G401 (cell line): Measurements from ENCODE around the gene GRHL3. TPM values are rescaled to one million over a fixed set of nuclear protein-coding genes. Genes with fewer than 3 reads are reported as not detected.

Experiments used
- DNase-seq: peaks from one replicate; pipeline ENCODE4 v3.0.0-alpha.2; 2015; ENCODE audit warnings: low spot score
- in situ Hi-C: cut with HindIII; loops from 2 replicates; pipeline ENCODE4 v1.10.0; 2016; ENCODE audit warnings: low sequenced_read_pairs, mixed read lengths
- total RNA-seq: library from RNA; depleted of rRNA; stranded (reverse); fragments of >200 nt; shearing (Covaris generic); gene quantifications from 2 replicates; pipeline ENCODE4 v1.2.3, GENCODE V29; 2014

The GRHL3 gene
- total RNA-seq, 1 experiment from 2014 or later = 2.6 TPM

DNA sequence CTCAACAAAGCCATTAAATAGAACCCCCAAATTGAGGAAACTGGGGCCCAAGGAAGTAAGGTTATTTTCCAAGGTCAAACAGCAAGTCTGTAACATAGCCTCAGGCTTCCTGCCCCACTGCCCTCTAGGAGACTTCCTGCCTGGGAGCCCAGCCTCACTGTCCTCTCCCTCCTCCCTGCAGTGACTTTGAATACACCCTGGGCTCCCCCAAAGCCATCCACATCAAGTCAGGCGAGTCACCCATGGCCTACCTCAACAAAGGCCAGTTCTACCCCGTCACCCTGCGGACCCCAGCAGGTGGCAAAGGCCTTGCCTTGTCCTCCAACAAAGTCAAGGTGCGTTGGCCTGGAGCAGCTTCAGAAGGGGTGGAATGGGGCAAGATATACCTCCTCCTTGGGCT is 18.3 kb downstream of the GRHL3 start:
- no peak for DNase-seq
- in situ Hi-C loops = no loop called here

DNA sequence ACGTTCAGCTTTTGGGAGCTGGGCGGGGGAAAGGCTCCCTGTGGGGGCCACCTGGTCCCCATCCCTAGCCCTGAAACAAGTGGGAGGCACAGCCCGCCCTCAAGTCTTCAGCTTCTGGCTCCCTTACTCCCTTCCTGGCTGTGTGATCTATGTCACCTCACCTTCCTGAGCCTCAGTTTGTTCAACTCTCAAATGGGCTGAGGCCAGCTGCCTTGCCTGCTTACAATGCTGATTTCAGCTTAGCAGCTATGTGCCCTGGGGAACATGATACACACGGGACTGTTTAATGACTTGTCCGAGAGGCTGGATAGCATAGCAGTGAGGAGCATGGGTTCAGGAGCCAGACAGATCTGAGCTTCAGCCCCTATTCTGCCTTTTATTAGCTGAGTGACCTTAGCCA is 19.3 kb downstream of the GRHL3 start:
- DNase-seq = no peak
- in situ Hi-C loops = no loop called here

DNA sequence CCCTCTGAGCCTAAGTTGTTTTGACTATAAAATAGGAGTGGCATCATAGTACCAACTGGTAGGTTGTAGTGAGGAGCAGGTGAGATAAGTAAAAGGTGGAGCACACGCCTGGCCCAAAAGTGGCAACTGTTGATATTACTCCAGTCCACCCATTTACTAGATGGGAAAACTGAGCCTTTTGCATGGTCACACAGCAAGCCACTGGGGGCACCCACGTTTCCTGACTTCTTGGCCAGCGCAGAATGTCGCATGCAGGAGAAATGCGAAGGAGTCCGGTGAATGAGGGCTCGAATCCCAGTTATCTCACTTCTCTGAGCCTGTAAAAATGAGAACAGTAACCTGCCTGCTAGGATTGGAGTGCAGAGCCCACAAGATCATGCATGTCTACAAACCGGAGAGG is 20.8 kb downstream of the GRHL3 start:
- no peak for DNase-seq
- in situ Hi-C loops = no loop called here

DNA sequence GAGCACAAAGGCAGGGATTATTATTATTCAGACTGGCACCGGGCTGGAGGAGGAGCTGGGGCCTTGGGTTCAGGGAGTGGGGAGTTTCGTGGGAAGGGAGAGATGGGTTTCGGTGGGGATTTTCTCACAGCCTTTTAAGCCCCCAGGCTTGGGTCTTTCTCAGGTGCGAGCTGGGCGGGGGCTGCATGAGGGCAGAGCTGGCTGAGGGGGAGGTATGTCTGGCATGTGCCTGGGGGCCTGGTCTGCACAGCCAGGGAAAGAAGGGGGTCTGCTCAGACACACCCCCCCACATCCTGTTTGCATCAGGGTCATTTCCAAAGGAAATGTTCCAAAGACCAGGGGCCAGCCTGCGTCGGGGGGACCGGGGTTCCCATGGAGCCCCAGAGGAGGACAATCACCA is 21.6 kb downstream of the GRHL3 start:
- in situ Hi-C loops = no loop called here
- no peak for DNase-seq

GRCh38 chr1:24341260-24341659 is 22.1 kb downstream of the GRHL3 start:
- no peak for DNase-seq

DNA sequence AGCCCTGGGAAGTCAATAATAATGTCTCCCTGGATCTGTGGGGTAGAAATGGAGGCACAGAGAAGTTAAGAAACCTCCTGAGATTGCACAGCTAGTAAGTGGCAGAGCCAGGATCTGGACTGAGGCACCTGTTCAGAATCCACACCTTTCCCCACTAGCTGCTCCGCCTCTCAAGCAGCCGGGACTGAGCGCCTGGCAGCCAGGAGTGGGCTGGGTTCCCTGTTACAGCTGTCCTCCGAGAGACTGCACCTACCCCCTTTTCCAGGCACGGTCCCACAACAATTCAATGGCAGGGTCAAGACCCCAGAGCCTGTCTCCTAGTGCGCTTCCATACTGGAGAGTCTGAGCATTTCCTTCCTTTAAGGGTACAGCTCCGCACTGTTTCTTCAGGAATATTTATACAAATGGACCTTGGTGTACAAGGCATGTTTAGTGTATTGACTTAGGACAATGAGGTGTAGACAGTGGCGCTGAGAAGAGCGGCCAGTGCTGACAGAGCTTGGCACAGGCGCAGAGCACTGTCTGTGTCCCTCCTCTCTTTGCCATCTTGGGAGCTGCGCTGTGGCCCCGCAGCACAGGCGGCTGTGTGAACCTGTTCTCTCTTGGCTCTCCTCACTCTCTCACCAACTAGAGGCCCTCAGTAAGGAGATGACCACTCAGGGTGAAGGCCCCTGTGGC is 24.4 kb downstream of the GRHL3 start:
- peak; percentile 68 for DNase-seq
- in situ Hi-C loops = no loop called here

More at GRCh38 chr1:24341260-24341659, 22.1 kb downstream of the GRHL3 start:
- in situ Hi-C loops = no loop called here

DNA sequence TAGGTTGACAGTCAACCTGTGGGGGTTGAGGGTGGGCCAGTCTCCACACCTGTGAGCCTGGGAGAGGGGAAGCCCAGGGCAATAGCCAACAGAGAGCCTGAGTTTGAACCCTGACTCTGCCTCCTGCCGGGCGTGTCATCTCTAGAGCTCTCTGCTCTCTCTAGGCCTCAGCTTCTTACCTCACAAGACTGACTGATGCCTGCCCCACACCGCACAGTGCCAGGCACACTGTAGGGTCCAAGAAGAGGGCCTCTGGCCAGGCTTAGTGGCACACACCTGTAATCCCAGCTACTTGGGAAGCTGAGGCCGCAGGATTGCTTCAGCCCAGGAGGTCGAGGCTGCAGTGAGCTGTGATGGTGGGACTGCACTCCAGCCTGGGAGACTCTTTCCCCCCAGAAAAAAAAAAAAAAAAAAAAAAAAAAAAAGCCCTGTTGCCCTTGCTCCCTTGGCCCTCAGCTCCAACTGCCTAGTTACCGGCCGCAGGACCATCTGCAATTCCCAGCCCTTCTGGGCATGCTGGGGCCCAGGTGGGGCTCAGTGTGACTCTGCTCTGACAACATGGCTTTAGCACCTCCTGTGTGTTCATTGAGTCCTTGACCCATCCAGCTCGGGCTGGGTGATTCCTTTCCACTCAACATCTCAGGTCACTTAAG is 25.1 kb downstream of the GRHL3 start:
- peak; percentile 82 for DNase-seq
- in situ Hi-C loops = no loop called here

GRCh38 chr1:24345334-24345733 is 26.2 kb downstream of the GRHL3 start:
- in situ Hi-C loops = no loop called here
- no peak for DNase-seq

DNA sequence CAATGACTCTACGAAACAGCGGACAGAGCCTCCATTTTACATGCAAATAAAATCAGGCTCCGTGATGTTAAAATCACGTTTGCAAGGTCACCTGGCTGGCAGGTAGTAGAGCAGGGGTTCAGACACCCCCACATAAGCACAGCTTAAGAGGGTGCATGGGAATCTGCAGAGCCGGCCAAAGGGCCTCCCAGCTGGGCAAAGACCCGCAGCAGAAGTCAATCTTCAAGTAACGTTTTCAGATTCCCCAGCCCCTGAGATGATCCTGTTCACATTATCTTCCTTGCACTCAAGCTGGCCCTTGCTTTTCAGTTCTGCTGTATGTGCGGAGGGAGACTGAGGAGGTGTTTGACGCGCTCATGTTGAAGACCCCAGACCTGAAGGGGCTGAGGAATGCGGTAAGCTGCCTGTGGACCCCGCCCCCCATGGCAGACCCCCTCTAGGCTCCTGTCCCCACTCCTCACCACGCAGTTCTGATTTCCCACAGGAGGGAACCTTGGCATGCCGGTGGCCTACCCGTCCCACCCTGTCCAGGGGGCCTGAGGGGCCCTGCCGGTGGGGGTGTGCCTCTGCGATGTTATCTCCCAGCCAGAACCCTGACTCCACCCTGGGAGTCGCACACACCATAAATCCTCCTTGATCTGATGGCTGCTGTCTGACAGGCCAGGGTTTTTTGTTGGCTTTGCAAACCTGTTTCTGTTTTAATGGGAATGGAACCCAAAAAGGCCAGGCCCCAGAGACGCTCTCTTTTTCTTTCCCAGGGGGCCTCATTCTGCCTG is 28.2 kb downstream of the GRHL3 start:
- DNase-seq = no peak
- in situ Hi-C loops = no loop called here

DNA sequence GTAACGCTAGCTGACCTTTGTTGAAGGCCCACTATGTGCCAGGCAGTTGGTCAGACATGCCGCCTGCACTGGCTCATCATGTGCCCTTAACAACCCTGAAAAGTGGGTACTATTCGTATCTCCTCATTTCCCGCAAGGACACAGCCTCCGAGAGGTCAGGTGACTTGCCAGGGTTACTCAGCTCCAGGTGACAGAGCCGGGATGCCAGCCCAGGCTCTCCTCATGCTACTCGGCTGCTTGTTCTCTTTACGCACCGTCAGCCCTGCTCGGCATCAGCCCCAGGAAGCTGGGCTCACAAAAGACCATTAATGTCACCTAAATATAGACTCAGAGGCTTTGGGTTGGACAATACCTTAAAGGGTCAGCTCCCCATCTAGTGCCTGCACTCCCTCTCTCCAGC is 29.0 kb downstream of the GRHL3 start:
- in situ Hi-C loops = no loop called here
- peak; percentile 87 for DNase-seq

DNA sequence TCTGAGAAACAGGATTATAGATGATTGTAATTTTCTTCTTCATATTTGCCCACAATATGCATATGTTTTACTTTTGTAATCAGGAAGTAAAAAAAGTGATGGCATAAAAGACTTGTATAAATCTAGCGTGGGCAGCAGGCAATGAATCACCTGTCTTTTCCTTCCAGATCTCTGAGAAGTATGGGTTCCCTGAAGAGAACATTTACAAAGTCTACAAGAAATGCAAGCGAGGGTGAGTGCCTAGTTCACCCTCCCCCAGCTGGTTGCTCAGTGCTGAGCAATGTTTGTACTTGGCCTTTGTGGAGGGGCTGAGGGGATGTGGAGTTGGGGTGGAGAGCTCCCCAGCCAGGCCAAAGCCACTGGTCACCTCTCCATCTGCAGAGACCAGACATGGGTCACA is 30.7 kb downstream of the GRHL3 start:
- no peak for DNase-seq
- in situ Hi-C loops = no loop called here

DNA sequence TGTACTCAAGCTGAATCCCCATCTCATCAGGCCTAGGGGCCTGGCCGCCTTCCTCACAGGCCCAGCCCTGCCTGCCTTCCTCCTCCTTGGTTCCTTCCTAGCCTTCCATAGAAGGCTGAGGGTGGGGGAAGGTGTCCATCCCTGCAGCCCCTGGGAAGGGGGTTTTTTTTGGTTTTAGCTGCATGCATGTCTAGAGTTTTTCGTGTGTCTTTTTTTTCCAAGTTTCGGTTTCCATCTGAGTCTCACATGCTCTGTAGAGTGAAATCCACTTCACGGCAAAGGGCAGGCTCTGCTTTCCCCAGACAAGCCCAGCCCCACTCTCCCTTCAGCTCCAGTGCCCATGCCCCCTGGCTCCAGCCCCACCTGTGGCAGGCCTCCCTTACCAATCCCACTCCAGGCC is 32.1 kb downstream of the GRHL3 start:
- in situ Hi-C loops = no loop called here
- DNase-seq = no peak

- DNase-seq = peak; percentile 19
- in situ Hi-C loops = no loop called here
Measured at GRCh38 chr1:24351918-24352627, 32.9 kb downstream of the GRHL3 start.

DNA sequence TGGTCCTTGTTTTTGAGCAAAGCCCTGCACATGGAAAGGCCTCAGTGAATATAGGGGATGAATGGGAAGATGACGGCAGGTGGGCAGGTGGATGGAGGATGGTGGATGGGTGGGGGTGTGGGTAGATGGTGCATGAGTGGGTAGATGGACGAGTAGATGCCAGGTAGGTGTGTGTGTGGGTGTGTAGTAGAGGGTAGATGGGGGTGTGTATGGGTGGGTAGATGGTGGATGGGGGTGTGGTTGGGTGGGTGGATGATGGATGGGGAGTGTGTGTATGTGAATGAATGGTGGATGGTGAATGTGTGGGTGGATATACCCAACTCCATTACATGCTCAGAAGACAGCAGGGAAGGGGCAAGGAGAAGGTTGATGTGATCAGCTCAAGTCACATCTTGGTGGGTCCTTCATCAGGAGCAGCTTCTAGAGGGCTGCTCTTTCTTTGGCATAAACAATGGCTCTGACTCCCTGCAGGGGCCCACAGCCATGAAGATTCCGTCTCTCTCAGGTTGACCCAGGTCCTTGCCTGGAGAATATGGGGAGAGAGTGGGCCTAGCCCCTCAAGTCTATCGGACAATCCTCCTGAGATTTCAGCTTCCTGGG is 34.2 kb downstream of the GRHL3 start:
- in situ Hi-C loops = no loop called here
- no peak for DNase-seq

- DNase-seq = no peak
- in situ Hi-C loops = no loop called here
Measured at GRCh38 chr1:24355466-24355865, 36.3 kb downstream of the GRHL3 start.

DNA sequence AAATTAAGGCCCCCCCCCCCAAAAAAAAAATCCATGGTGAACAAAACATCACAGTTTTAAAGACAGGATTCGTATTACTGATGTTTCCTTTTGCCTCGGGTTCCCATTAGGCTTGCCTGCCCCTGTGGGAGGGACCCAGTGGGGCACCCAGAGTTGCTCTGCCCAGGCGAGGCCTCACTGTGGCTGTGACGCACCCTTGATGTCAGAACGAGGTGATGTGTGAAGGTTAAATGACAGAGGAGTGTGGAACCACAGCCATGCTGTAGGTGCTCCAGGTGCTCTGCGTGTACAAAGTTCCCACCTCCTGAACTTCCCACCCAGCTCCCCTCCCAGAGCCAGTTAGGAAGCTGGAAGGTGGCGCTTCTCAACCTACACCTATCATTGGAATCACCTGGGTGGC is 37.9 kb downstream of the GRHL3 start:
- DNase-seq = no peak
- in situ Hi-C loops = no loop called here

GRCh38 chr1:24360681-24361080 is 41.5 kb downstream of the GRHL3 start:
- in situ Hi-C loops = no loop called here
- no peak for DNase-seq

GRCh38 chr1:24361811-24362210 is 42.7 kb downstream of the GRHL3 start:
- no peak for DNase-seq

DNA sequence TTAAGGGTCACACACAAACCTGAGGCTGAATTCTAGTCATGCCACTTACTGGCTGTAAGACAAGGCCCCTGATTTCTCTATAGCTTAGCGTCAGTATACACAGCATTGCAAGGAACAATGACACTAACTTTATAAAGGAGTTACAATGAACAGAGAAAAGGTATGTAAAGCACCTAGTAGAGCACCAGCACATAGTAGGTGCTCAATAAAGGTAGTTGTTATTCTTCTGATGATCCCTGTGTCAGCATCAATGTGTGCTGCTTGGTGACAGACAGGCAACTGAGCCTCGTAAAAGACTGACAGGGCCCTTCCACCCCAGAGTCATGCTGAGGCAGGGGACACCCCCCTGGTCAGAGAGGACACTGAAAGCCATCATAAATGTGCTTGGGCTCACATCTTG is 43.2 kb downstream of the GRHL3 start:
- DNase-seq = no peak
- in situ Hi-C loops = no loop called here

More at GRCh38 chr1:24361811-24362210, 42.7 kb downstream of the GRHL3 start:
- in situ Hi-C loops = no loop called here
